GM23338 (cell line): ENCODE results near the gene CACNA2D3. TPM values are rescaled to one million over a fixed set of nuclear protein-coding genes. Genes with fewer than 3 reads are reported as not detected.

Source experiments
- ATAC-seq: fragments of 200-7000 bp; cut with Tn5 transposase; 3 replicates; pipeline ENCODE4 v1.9.1; 2020
- DNase-seq: peaks from one replicate; pipeline ENCODE4 v3.0.0-alpha.2; 2015; ENCODE audit warnings: low spot score
- H2AFZ ChIP-seq: fragments of 200-600 bp; sonication (generic); 2 replicates; pipeline ENCODE4 v1.8.0; 2016; ENCODE audit warnings: antibody characterized with exemption, mild to moderate bottlenecking, moderate library complexity
- H3F3A ChIP-seq: fragments of 200-600 bp; sonication (generic); replicated peaks from 2 replicates; pipeline ENCODE4 v1.8.0; 2017; ENCODE audit warnings: antibody characterized with exemption, mixed run types, low read depth
- H3K27ac ChIP-seq: fragments of 200-600 bp; sonication (generic); 2 replicates; pipeline ENCODE4 v1.6.1; 2016; ENCODE audit warnings: low read depth
- H3K27me3 ChIP-seq: fragments of 200-600 bp; sonication (generic); 2 replicates; pipeline ENCODE4 v1.8.0; 2016; ENCODE audit warnings: mild to moderate bottlenecking, mixed run types, moderate library complexity; ENCODE audit not compliant: insufficient read depth
- H3K36me3 ChIP-seq: fragments of 200-600 bp; sonication (generic); 2 replicates; pipeline ENCODE4 v1.8.0; 2016; ENCODE audit warnings: mild to moderate bottlenecking; ENCODE audit not compliant: insufficient read depth
- H3K4me1 ChIP-seq: fragments of 200-600 bp; sonication (generic); 2 replicates; pipeline ENCODE4 v1.8.0; 2016; ENCODE audit warnings: mild to moderate bottlenecking, moderate library complexity; ENCODE audit not compliant: insufficient read depth
- H3K4me2 ChIP-seq: fragments of 200-600 bp; sonication (generic); 2 replicates; pipeline ENCODE4 v1.7.1; 2017; ENCODE audit warnings: mixed run types
- H3K4me3 ChIP-seq: fragments of 200-600 bp; sonication (generic); 2 replicates; pipeline ENCODE4 v1.6.1; 2016; ENCODE audit warnings: mixed run types
- H3K79me2 ChIP-seq: fragments of 200-600 bp; sonication (generic); replicated peaks from 2 replicates; pipeline ENCODE4 v1.8.0; 2017; ENCODE audit warnings: mild to moderate bottlenecking; ENCODE audit not compliant: insufficient read depth
- H3K9me2 ChIP-seq: fragments of 200-600 bp; sonication (generic); 2 replicates; pipeline ENCODE4 v1.8.0; 2017; ENCODE audit not compliant: insufficient read depth
- H4K20me1 ChIP-seq: fragments of 200-600 bp; sonication (generic); replicated peaks from 2 replicates; pipeline ENCODE4 v1.8.0; 2017; ENCODE audit warnings: mild to moderate bottlenecking; ENCODE audit not compliant: insufficient read depth
- H3K27ac Mint-ChIP-seq: 2 replicates; pipeline ENCODE4 v1.8.0; 2020; ENCODE audit warnings: inconsistent platforms, mild to moderate bottlenecking, moderate library complexity, mixed read lengths
- H3K27me3 Mint-ChIP-seq: 3 replicates; pipeline ENCODE4 v1.8.0; 2022; ENCODE audit warnings: low read depth, mild to moderate bottlenecking, moderate library complexity, mixed read lengths, inconsistent platforms; ENCODE audit not compliant: insufficient read depth, poor library complexity
- H3K36me3 Mint-ChIP-seq: 3 replicates; pipeline ENCODE4 v1.8.0; 2021; ENCODE audit warnings: low read depth, mild to moderate bottlenecking, inconsistent platforms, moderate library complexity, mixed read lengths
- H3K4me1 Mint-ChIP-seq: 3 replicates; pipeline ENCODE4 v1.8.0; 2020; ENCODE audit warnings: mild to moderate bottlenecking, inconsistent platforms, mixed read lengths
- H3K4me3 Mint-ChIP-seq: 3 replicates; pipeline ENCODE4 v1.8.0; 2021; ENCODE audit warnings: moderate library complexity, mild to moderate bottlenecking, inconsistent platforms, mixed read lengths
- H3K9me3 Mint-ChIP-seq: 3 replicates; pipeline ENCODE4 v1.8.0; 2020; ENCODE audit warnings: moderate library complexity, mild to moderate bottlenecking, inconsistent platforms, mixed read lengths
- CREB1 ChIP-seq: fragments of 250-450 bp; sonication (Bioruptor Pico); IDR thresholded peaks from 2 replicates; pipeline ENCODE4 v1.5.0; 2020; ENCODE audit warnings: low read depth, mild to moderate bottlenecking, moderate library complexity
- EZH2 ChIP-seq: fragments of 200-600 bp; sonication (generic); IDR thresholded peaks from one replicate; pipeline ENCODE4 v1.8.0; 2017; ENCODE audit warnings: antibody characterized with exemption, mild to moderate bottlenecking, low read depth; ENCODE audit not compliant: unreplicated experiment
- EZH2phosphoT487 ChIP-seq: fragments of 200-600 bp; sonication (generic); IDR thresholded peaks from one replicate; pipeline ENCODE4 v1.8.1; 2018; ENCODE audit warnings: antibody characterized with exemption; ENCODE audit not compliant: unreplicated experiment
- JUNB ChIP-seq: IDR thresholded peaks from one replicate; pipeline ENCODE4 v1.6.1; 2016; ENCODE audit warnings: antibody characterized with exemption; ENCODE audit not compliant: unreplicated experiment
- NANOG ChIP-seq: IDR thresholded peaks from 2 replicates; pipeline ENCODE4 v1.6.1; 2016; ENCODE audit warnings: antibody characterized with exemption, borderline replicate concordance
- POLR2AphosphoS5 ChIP-seq: IDR thresholded peaks from 2 replicates; pipeline ENCODE4 v1.6.1; 2016; ENCODE audit warnings: antibody characterized with exemption, low read depth
- REST ChIP-seq: IDR thresholded peaks from one replicate; pipeline ENCODE4 v1.6.1; 2018; ENCODE audit warnings: antibody characterized with exemption; ENCODE audit not compliant: unreplicated experiment
- STAT1 ChIP-seq: IDR thresholded peaks from one replicate; pipeline ENCODE4 v1.6.1; 2016; ENCODE audit warnings: antibody characterized with exemption; ENCODE audit not compliant: unreplicated experiment
- ZNF114 ChIP-seq: fragments of 250-450 bp; sonication (Bioruptor Pico); IDR thresholded peaks from 2 replicates; pipeline ENCODE4 v1.5.0; 2020; ENCODE audit warnings: mild to moderate bottlenecking, moderate library complexity
- ZNF331 ChIP-seq: fragments of 250-450 bp; sonication (Bioruptor Pico); IDR thresholded peaks from 2 replicates; pipeline ENCODE4 v1.5.0; 2020; ENCODE audit warnings: low read depth, mild to moderate bottlenecking, moderate library complexity
- polyA plus RNA-seq: library from polyadenylated mRNA; unstranded; fragments of >200 nt; fragmentation: Nextera tagmentation; extraction: Ambion mirVana; gene quantifications from 2 replicates; pipeline ENCODE4 v1.2.1, GENCODE V29; 2016
- total RNA-seq: library from RNA; depleted of rRNA; stranded (reverse); fragments of >200 nt; shearing (Covaris generic); gene quantifications from 2 replicates; pipeline ENCODE4 v1.2.3, GENCODE V29; 2014
- TF ChIP-seq, protein P1 (sequence below): fragments of 250-450 bp; sonication (Bioruptor Pico); IDR thresholded peaks from 2 replicates; pipeline ENCODE4 v1.5.0; 2020; ENCODE audit warnings: mild to moderate bottlenecking, moderate library complexity
- TF ChIP-seq, protein P2 (sequence below): IDR thresholded peaks from 2 replicates; pipeline ENCODE4 v1.6.1; 2016; ENCODE audit warnings: antibody characterized with exemption
- TF ChIP-seq, protein P3 (sequence below), 2 experiments: fragments of 200-600 bp in 1 of 2; sonication (generic) in 1 of 2; conservative IDR thresholded peaks; 2 replicates each; pipeline versions ENCODE4 v1.5.1 to v1.6.1; 2016 to 2017; ENCODE audit warnings: antibody characterized with exemption in 2 of 2, low read depth in 2 of 2, mild to moderate bottlenecking in 2 of 2, moderate library complexity in 1 of 2

The CACNA2D3 gene
- total and polyA plus RNA-seq, 2 experiments from 2014 or later, result 2.2 to 2.3 TPM

DNA sequence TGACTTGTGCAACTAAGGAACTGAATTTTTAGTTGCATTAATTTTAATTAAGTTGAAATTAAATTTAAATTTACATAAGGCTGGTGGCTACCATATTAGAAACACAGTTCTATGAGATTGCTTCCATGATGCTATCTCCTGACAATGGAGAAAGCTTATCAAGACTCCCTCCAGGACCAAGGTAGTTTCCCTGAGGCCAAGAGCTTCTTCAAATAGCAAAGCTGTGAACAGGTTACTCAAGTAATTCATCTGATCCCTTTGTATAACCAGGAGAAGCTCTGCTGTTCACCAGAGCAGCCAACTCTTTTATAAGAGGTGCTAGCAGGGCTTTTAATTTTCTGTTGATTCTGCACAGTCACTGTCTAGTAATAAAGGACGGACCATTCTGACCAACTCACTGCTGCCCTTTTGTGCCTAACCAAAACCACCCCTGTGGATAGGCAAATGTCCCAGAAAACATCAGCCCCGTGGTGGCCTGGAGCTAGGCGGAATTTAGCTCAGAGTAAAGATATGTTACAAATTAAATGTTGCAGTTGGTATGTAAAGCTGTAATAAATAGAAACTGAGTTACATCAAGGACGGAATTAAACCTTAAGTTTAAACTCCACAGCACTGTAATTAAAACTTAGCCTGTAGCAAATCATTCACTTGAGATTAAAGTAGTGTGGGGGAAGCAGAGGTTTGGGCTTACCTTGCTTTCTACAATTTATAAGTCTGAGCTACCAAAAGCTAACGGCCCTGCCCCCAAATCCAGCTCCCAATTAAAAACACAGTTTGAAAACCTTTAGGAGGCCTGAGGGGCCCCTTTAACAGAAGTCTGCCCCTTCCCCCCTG is 861.1 kb downstream of the CACNA2D3 start:
- Histone ChIP-seq H3K79me2 (no peaks in the 10 kb centered on the region), H3K27ac (no peak overlapping the region), H2AFZ (no peak overlapping the region), H3K4me3 (no peak overlapping the region), H3K27me3 (no peaks in the 10 kb centered on the region), H3K9me2 (peaks cover 7% of the 10 kb centered on the region; the same call in 1 of the 2 replicates), H3K4me2 (no peak overlapping the region), H4K20me1 (no peaks in the 10 kb centered on the region), H3F3A (no peaks in the 10 kb centered on the region), H3K36me3 (no peaks in the 10 kb centered on the region), H3K4me1 (peaks cover 10% of the 10 kb centered on the region)
- no peak overlapping the region for H3K4me3 Mint-ChIP-seq
- H3K27ac Mint-ChIP-seq, result no peak overlapping the region
- peaks cover 3% of the 10 kb centered on the region; the same call in 1 of the 3 replicates for H3K9me3 Mint-ChIP-seq
- H3K4me1 Mint-ChIP-seq, result peaks cover 22% of the 10 kb centered on the region
- DNase-seq (no peak), ATAC-seq (no peak)
- no peaks in the 10 kb centered on the region for H3K27me3 Mint-ChIP-seq
- H3K36me3 Mint-ChIP-seq, result peaks cover 3% of the 10 kb centered on the region; the same call in 2 of the 3 replicates
- TF ChIP-seq, protein P1, sequence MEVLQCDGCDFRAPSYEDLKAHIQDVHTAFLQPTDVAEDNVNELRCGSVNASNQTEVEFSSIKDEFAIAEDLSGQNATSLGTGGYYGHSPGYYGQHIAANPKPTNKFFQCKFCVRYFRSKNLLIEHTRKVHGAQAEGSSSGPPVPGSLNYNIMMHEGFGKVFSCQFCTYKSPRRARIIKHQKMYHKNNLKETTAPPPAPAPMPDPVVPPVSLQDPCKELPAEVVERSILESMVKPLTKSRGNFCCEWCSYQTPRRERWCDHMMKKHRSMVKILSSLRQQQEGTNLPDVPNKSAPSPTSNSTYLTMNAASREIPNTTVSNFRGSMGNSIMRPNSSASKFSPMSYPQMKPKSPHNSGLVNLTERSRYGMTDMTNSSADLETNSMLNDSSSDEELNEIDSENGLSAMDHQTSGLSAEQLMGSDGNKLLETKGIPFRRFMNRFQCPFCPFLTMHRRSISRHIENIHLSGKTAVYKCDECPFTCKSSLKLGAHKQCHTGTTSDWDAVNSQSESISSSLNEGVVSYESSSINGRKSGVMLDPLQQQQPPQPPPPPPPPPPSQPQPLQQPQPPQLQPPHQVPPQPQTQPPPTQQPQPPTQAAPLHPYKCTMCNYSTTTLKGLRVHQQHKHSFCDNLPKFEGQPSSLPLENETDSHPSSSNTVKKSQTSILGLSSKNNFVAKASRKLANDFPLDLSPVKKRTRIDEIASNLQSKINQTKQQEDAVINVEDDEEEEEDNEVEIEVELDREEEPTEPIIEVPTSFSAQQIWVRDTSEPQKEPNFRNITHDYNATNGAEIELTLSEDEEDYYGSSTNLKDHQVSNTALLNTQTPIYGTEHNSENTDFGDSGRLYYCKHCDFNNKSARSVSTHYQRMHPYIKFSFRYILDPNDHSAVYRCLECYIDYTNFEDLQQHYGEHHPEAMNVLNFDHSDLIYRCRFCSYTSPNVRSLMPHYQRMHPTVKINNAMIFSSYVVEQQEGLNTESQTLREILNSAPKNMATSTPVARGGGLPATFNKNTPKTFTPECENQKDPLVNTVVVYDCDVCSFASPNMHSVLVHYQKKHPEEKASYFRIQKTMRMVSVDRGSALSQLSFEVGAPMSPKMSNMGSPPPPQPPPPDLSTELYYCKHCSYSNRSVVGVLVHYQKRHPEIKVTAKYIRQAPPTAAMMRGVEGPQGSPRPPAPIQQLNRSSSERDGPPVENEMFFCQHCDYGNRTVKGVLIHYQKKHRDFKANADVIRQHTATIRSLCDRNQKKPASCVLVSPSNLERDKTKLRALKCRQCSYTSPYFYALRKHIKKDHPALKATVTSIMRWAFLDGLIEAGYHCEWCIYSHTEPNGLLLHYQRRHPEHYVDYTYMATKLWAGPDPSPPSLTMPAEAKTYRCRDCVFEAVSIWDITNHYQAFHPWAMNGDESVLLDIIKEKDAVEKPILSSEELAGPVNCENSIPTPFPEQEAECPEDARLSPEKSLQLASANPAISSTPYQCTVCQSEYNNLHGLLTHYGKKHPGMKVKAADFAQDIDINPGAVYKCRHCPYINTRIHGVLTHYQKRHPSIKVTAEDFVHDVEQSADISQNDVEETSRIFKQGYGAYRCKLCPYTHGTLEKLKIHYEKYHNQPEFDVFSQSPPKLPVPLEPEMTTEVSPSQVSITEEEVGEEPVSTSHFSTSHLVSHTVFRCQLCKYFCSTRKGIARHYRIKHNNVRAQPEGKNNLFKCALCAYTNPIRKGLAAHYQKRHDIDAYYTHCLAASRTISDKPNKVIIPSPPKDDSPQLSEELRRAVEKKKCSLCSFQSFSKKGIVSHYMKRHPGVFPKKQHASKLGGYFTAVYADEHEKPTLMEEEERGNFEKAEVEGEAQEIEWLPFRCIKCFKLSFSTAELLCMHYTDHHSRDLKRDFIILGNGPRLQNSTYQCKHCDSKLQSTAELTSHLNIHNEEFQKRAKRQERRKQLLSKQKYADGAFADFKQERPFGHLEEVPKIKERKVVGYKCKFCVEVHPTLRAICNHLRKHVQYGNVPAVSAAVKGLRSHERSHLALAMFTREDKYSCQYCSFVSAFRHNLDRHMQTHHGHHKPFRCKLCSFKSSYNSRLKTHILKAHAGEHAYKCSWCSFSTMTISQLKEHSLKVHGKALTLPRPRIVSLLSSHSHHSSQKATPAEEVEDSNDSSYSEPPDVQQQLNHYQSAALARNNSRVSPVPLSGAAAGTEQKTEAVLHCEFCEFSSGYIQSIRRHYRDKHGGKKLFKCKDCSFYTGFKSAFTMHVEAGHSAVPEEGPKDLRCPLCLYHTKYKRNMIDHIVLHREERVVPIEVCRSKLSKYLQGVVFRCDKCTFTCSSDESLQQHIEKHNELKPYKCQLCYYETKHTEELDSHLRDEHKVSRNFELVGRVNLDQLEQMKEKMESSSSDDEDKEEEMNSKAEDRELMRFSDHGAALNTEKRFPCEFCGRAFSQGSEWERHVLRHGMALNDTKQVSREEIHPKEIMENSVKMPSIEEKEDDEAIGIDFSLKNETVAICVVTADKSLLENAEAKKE (CRISPR knock-in tag), result no peak
- TF ChIP-seq ZNF331 (CRISPR knock-in tag) (no peak), EZH2 (no peak), REST (no peak), NANOG (no peak), STAT1 (no peak), EZH2phosphoT487 (no peak), ZNF114 (CRISPR knock-in tag) (no peak), JUNB (no peak), POLR2AphosphoS5 (no peak), CREB1 (CRISPR knock-in tag) (no peak)
- TF ChIP-seq, protein P2, sequence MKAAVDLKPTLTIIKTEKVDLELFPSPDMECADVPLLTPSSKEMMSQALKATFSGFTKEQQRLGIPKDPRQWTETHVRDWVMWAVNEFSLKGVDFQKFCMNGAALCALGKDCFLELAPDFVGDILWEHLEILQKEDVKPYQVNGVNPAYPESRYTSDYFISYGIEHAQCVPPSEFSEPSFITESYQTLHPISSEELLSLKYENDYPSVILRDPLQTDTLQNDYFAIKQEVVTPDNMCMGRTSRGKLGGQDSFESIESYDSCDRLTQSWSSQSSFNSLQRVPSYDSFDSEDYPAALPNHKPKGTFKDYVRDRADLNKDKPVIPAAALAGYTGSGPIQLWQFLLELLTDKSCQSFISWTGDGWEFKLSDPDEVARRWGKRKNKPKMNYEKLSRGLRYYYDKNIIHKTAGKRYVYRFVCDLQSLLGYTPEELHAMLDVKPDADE, result no peak
- TF ChIP-seq, protein P3, sequence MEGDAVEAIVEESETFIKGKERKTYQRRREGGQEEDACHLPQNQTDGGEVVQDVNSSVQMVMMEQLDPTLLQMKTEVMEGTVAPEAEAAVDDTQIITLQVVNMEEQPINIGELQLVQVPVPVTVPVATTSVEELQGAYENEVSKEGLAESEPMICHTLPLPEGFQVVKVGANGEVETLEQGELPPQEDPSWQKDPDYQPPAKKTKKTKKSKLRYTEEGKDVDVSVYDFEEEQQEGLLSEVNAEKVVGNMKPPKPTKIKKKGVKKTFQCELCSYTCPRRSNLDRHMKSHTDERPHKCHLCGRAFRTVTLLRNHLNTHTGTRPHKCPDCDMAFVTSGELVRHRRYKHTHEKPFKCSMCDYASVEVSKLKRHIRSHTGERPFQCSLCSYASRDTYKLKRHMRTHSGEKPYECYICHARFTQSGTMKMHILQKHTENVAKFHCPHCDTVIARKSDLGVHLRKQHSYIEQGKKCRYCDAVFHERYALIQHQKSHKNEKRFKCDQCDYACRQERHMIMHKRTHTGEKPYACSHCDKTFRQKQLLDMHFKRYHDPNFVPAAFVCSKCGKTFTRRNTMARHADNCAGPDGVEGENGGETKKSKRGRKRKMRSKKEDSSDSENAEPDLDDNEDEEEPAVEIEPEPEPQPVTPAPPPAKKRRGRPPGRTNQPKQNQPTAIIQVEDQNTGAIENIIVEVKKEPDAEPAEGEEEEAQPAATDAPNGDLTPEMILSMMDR (conservative IDR thresholded peaks at IDR 0.05; ENCODE audit: low read depth in 2 of 2), result no peak
